Stimulated activated CD8-positive, alpha-beta memory T cell treated with anti-CD3 and anti-CD28 coated beads, Interleukin-4, amount 100 ng/mL, for 4 hours (primary cell): Measurements from ENCODE around the gene FEM1B.

Experiments
- DNase-seq, 2 donors: peaks; one replicate each; pipeline ENCODE4 v3.0.0-alpha.2; 2020; ENCODE audit warnings: low read depth in 2 of 2, low spot score in 1 of 2

The FEM1B gene

DNA sequence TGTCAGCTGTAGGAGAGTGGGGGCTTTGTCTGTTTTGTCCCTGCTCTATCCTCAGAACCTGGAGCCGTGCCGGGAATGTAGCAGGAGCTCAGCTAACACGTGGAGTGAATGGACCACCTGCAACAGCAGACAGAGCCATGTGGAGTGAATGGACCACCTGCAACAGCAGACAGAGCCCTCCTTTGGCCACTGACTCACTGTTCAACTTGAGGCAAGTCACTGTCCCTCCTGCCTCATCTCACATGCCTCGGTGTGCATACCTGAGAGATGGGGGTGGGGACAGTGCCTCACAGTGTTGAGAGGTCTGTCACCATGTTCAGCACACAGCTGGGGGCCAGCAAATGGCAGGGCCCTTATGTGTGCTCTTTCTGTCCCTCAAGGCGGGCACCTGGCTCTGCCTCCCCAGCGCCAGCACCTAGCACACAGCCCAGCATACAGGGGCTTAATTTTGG, 27.9 kb downstream of the FEM1B start:
- no peak for DNase-seq

DNA sequence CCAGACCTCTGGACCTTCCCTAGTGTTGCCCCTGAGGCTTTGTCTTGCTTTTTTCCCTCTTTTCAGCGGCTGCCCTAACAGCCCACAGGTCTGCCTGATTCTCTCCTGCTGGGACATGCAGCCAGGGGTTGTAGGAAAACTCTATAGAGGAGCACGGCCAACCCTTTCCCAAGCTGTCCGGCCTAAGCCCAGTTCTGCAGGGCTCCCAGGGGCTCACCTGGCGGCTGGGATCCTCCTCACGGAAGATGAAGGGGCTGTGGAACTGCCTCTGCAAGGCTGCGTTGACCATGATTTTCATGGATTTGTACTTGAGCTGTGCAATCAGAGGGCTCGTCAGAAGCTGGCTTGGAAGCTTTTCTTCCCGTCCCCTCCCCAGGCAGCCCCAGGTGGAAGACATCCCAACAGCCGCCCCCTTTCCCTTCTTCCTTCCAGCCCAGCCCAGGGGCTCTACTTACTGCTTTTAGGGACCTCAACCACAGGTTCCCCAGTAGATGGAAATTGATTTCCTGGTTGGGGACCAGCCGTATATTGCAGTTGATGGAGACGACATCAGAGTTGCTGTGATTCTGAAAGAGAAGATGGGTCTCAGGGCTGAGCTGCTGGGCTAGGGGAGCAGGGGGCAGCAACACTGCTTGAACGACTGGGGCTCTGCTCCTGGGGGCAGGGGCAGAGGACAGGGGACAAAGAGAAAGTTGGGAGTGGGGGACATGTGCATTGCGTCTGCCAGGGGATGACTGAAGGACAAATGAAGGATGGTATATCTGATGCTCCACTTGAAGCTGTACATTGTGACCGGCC, 29.8 kb downstream of the FEM1B start:
- no peak for DNase-seq

DNA sequence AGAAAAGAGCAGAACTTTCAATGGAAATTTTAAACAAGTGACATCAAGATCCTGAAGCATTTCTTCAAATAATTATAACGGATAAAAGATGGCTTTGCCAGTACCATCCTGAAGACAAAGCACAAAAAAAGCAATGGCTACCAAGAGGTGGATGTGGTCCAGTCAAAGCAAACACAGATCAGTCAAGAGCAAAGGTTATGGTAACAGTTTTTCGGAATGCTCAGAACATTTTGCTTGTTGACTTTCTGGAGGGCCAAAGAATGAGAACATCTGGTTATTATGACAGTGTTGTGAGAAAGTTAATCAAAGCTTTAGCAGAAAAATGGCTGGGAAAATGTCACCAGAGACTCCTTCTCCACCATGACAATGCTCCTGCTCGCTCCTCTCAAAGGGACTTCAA, 31.5 kb downstream of the FEM1B start:
- no peak for DNase-seq

- no peak for DNase-seq
Measured at GRCh38 chr15:68310178-68310803, 32.7 kb downstream of the FEM1B start.

- DNase-seq: no peak
Measured at GRCh38 chr15:68310804-68311463, 33.4 kb downstream of the FEM1B start.

DNA sequence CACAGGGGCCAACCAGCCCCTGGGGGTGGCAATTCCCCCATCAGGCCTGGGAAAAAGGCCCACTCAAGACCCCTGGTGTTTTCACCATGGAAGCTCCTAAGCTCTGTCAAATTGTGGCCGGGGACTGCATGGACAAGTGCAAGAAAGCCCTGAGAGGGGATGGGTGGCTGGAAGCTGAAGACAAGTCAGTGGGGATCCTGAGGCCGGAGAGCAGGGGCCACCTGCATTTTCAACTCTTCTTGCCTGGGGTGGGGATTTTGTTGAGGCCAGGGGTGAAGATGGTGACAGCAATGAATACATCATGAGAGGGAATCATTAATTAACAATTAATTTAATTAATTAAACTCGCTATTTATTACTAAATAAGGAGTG, 33.9 kb downstream of the FEM1B start:
- DNase-seq: no peak

DNA sequence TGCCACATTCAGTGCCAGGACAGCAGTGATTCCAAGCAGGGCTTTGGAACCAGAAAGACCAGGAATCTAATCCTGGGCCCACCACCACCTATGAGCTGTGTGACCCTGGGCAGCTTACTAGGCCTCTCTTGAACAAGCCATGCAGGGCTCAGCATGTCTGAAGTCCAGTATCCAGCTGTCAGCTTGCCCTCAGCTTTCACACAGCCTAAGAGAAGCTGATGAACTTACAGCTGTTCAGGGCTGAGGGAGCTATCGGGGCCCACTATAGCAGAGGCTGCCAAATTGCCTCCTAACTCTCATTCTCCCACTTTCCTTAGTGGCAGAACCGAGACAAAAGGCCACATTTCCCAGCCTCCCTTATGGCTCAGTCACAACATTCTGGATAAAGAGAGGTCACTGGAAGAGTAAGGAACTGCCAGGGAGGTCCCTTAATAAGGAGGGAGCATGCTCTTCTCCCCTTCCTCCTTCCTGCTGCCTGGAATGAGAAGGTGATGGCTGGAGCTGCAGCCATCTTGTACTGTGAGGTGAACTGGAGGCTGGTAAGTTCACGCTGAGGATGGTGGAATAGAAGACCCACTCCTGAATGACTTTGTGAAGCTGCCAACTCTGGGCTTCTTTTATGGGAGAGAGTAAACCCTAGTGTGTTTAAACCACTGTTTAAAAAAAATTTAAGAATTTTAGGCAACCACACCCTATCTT, 34.5 kb downstream of the FEM1B start:
- DNase-seq: no peak

- DNase-seq: no peak
Measured at GRCh38 chr15:68312701-68313204, 35.2 kb downstream of the FEM1B start.

DNA sequence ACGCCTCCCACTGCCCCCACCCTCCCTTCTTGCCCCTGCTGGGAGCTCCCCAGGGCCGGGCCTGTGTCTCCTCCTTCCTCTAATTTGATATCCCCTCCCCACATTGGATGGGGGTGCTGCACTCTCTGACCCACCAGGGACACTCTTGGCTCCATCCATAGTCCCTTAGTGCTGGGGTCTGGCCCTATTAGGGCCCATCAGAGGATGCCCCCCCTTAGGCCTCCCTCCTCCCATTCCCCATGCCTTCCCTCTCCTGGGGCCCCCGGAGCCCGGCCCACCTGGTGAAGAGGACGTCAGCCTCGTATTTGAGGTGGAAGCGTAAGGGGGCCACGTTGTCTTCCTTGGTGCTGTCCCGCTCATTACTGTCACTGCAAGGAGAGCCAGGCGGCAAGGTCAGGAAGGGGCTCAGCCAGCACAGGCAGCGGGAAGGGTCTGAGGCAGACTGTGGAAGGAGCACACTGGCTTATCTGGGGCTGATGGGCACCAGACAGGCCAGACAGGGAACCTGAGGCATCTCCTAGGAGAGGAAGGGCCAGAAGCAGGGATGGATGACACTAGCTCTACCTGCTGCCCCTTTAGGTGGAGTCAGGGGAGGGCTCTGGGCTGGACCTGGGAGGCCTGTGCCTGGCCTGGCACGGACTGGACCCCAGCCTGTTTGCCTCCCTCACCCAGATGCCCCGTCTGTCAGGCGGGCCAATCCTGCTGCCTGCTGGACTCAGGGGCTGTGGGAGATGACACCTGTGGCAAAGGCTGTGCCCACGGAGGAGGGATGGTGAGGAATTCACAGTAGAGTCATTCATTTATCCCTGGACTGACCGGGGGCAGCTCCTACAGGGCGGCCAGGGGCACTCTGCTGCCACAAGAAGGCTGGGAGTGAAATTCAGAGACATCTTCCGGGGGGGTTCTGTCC, 36.2 kb downstream of the FEM1B start:
- DNase-seq: no peak

DNA sequence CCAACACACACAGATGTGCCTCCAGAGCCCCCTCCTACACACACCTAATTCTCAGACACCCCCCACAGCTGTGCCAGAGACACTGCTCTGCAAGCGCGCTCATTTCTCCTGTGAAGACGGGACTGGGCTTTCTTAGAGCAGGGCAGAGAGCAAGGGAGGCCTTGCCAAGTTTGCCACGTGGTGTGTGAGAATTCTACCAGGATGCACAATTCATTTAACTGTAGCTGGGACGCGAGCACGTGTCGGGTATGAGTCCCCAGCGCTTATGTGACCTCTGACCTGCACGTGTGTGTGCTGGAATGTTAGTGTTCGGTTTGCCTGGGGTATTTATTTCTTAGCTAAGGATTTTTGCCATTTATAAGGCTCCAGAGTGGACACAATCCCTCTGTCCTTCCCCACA, 37.0 kb downstream of the FEM1B start:
- DNase-seq: no peak

GRCh38 chr15:68315035-68315434, 37.5 kb downstream of the FEM1B start:
- no peak for DNase-seq

DNA sequence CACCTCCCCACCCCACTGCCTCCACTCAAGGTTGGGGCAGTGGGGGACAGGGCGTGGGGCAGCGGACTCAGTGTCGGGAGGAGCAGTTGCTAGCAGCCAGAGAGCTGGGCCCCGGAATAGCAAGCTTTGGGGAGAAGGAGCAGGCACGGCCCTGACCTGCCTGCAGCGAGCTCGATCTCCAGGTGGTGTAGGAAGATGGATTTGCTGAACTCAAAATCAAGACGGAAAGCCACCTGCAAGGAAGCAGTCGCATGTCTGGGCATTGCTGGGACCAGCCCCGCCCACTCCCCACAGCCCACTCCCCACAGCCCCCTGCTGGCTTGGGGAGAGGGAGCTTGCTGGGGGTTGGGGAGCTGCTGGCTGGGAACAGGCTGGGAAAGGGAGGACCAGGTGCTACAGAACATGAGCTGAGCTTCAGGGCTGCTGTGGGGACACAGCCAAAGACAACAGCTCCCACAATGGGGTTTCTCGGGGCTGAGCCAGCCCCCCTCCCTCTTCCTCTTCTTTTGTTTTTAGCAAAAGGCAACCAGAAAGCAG, 38.0 kb downstream of the FEM1B start:
- no peak for DNase-seq

DNA sequence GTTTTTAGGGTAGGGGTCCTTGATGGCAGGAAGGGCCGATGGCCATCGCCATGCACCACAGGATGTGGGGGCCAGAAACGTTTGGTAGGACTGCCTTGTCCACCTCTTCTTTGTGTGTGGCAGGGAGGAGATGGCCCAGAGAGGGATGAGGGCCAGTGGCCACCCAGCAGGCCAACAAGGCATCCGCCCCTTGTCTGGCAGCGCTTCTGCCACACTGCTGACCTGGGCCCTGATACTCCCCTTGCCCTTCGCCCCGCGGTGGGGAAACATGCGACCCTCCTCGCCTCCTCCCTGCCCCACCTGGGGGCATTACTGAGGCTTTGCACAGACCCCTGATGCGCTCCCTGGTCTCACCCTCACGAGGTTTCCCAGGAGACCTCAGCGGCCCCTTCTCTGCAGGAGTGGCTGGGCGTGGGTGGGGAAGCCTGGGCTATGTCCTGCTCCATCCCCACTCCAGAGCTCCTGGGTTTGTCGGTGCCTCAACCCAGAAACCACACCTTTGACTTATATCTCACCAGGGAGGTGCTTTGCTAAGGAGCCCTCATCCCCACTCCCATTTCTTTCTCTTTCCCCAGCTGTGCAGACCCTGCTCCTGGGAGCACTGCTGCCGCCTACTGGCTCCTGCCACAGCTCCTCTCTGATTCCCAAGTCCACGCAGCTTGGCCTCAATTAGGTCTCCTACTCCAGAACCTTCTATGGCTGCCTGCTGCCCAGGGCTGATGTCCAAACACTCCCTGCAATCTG, 38.7 kb downstream of the FEM1B start:
- DNase-seq: no peak

DNA sequence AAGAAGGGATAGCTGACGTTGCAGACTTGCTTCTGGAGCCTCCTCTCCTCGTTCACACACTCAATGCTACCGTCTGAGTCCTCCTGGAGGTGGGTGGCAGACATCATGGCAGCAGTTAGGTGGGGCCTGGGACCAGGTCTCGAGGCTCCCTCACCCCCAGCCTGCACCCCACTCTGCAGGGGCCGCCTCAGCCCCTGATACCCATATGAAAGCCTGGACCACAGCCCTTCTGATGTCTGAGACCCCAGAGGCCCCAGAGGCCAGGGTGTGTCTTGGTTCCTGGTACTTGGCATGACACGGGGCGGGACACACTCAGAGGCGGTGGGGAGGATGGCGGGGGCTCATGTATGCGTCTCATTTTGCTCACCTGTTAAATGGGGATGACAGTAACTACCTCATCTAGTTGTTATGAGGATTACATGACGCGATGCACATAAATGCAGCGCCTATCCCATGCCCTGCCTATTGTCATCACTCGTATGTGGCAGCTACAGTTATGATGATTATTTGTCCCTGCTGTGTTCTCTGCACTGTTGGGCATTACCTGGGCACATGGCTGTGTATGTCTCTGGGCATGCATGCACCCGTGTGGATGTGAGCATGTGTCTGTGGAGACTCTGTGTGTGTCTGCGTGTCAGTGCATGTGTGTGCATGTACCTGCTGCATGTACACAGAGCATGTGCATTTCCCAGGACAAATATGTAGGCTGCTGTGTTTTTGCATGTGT, 39.9 kb downstream of the FEM1B start:
- DNase-seq: no peak

DNA sequence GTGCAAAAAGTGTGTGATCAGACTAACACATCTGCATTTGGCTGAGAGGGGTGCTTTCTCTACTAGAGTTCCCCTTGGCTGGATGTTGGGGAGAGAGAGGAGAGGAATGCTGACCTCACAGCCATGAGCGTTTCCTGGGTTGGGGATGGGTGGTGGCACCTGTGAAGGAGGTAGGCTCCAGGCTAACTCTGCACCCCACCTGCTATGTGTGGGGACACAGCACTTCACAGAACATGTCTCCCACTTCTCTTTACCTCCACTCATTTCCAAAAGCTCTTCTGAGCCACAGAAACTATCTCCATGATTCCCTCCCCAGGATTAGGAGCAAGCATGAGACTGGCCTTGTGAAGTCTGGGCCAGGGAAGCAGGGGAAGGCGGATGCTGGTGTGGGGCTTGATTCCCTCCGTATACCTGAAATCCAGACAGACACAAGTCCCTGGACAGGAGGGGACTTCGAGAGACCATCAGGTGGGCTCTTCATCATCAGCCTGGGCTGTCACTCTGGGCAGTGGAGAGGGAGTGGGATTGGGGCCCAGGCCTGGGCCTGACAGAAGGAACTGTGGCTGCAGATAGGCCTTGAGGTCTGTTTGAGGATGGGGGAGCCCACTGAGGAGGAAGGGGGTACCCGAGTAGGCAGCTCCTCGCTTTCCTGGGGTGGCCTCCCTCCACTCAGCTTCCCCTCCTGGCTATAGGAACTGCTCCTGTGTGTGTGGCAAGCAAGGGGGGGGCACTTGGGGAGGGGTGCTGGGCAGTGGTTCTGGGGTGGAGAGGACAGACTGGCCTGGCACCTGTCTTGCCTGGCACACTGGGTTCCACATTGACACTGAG, 40.7 kb downstream of the FEM1B start:
- DNase-seq: no peak

DNA sequence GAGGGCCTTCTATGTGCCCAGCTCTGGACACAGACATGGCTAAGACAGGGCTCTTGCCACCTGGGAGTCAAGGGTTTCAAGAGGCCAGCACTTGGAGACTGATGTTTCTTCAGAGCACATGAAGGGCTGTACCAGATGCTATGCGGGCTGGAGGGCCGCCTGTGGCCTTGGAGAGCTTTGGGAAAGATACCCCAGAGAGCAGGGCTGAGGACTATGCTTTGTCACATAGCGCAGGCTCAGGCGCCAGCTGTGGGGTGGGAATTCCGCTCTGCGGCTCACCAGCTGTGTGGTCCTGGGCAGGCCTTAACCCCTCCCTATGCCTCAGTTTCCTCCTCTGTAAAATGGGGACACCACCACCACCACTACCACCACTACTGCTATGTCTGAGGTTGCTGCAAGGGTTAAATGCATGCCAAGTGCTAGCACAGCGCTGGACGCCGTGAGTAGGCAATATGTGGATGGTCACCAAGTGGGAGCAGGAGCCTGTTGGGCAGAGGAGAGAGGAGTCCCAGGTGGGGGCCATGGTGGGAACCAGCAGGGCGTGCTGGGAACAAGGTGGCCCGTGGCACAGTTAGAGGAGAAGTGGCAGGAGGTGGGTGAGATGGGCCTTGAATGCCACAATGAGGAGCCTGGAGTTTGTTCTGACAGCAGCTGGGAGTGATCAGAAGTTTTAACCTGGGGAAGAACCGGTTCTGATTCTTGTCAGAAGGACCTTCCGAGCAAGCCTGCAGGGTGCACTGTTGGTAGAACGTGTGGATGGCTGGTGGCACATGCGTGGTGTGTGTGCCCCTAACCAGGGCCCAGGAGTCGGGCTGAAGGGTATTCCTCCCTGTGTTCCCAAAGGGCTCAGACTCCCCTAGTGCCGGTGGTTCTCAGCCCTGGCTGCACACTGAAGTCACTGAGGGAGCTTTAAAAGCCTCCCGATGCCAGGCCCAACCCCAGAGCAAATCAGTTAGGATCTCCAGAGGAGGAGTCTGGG, 41.7 kb downstream of the FEM1B start:
- DNase-seq: no peak

DNA sequence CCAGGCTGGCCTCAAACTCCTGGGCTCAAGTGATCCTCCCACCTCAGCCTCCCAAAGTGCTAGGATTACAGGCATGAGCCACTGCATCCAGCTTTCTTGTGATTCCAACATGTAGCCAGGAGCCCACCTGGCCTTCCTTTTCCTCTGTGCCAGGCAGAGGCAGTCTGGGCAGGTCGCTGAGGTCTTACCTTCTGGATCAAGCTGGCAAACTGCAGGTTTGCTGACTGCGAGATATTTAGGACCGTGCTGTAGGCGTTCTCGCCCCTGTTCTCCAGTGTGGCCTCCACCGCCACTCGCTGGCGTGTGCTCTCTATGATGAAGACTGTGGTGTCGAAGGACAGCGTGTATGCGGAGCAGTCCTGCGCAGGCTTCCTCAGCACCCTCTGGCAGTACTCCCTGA, 42.5 kb downstream of the FEM1B start:
- no peak for DNase-seq
